Stimulated activated CD8-positive, alpha-beta memory T cell treated with anti-CD3 and anti-CD28 coated beads, Interleukin-4, amount 100 ng/mL, for 24 hours (primary cell): ENCODE results near the gene GATA2.

ENCODE experiments used
- DNase-seq: peaks from one replicate; pipeline ENCODE4 v3.0.0-alpha.2; 2020; ENCODE audit warnings: low read depth

Gene GATA2

DNA sequence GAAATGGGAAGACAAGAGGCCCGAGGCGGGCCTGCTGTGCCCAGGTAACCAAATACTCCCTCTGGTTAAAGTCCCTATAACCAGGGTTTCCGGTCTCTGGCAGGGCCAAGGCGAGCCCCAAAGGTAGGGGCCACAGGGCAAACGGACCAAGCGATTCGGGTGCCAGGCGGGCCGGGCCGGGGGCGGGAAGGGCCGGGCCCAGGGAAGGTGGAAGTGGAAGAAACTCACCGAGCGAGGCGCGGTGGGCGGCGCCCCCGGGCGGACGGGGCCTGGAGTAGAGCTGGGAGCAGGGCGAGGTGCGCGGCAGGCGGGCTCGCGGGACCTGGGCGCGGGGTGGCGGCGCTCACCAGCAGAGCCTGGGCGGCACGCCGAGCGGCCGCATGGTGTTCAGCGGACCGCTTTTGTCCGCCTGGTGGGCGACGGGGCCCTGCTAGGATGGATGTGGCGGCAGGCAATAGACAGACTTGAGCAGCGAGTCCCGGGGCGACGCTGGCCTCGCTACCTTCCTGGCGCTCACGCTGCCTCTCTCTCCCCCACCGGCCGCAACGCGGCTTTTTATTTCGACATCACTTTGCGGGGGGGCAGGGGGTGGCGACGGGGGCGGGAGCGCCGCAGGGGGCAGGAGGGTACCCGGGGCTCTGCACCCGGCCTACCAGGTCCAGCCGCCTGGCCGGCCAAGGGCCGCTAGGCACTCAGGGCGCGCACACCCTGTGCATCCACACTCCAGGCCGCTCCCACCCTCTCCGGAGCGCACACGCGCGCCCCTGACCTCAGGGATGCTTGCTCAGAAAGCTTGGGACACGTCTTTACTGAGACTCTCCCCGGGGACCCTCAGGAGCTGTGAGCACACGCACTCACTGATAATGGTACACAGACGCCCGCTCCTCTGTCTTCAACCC is at the start of gene GATA2:
Gene GATA2 (minus strand): TSS at position 531 of the 899 bp plus-strand sequence. CDS start 6,170 bp downstream, outside the sequence.
- DNase-seq = no peak

GRCh38 chr3:128541246-128541645 is 48.2 kb upstream of the GATA2 start:
- no peak for DNase-seq

DNA sequence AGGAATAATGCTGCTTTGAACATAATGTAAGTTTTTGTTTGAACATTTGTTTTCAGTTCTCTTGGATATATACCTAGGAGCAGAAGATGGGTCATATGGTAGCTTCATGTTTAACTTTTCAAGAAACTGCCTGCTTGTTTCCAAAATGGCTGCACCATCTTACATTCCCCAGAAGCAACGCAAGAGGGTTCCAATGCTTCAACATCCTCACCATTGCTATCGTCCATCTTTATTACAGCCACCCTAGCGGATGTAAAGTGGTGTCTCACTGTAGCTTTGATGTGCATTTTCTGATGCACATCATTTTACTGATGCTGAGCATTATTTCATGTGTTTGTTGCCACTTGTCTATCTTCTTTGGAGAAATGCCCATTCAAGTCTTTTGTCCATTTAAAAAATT is 46.4 kb upstream of the GATA2 start:
- no peak for DNase-seq

GRCh38 chr3:128537091-128537703 is 44.2 kb upstream of the GATA2 start:
- no peak for DNase-seq

DNA sequence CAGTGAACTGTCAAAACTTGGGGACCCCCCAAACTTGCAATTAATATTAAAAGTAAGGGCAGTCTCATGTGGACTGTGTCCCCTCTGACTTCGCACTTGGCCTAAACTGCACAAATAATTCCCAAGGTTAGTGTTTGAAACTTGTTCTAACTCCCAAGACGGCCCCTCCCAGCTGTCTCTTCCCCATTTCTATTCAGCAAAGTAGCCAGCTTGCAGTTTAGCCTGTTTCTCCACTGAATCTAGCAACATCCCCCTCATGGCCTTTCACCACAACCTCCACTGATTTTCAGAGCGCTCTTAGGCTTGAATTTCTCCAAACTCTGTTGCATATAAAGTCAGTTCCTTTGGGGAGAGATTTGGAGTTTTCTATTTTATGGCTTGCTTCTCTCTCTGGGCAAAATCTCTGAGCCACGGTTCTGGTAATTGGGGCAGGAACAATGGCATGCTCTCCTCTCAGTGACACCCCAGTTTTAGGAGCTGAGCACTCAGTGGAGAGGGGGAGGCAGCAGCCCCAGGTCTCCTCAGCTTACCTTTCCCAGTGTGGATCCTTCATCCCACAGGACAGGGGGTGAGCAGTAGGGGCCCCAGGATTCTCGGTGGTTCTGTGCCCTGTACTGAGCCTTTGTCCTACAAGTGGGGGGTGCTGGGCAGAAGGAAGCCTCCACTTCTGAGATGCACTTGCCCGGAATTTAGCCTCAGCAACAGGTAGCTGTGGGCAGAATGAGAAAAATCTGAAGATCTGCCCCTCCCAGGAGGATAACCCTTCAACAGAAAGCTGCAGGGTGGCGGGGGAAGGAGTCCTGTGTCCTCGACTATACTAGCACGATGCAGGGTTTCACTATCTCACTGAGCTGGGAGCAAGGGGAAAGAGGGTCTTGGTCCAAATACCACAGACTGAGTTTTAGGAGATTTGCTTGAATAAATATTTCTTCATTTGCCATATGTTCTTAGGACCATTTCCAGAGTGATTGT is 39.3 kb upstream of the GATA2 start:
- DNase-seq = no peak

- DNase-seq = no peak
Observed at GRCh38 chr3:128524374-128525299, 31.6 kb upstream of the GATA2 start.

GRCh38 chr3:128523591-128523990 is 30.6 kb upstream of the GATA2 start:
- no peak for DNase-seq

GRCh38 chr3:128521715-128522114 is 28.7 kb upstream of the GATA2 start:
- DNase-seq = no peak

DNA sequence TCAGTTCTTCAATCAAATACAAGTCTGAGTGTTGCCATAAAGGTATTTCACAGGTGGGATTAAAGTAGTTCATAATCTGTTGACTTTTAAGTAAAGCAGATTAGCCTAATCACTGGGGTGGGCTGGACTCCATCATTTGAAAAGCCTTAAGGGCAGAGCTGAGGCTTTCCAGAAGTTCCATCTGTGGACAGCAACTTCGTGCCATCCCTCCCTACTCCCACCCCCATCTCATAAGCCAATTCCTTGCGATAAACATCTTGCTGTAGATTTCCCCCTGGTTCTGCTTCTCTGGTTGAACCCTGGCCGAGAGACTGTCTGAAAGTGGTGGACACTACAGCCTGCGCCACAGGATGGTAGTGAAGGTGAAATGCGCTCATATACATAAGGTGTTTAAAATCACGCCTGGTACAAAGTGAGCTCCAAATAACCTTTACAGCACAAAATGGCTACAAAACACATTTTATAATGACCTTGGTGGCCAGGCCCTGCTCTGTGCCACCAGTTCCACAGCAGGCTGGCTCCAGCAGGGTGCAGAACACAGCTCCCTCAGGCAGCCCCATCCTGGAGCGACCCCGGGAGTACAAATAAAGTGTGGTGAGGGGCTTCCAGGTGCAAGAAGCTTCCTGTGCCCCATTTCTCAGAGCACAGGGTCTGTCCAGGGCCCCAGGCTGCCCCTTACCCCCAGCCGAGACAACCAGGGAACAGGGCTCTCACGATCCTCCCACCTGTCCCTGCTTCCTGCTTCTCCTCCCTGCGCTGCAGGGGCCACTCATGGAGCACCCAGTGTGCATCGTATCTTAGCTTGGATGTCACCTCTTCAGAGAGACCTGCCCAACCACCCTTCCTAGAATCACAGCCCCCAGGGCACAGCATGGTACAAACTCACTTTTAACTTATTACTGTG is 25.8 kb upstream of the GATA2 start:
- DNase-seq = no peak

GRCh38 chr3:128517648-128518047 is 24.6 kb upstream of the GATA2 start:
- DNase-seq = no peak

DNA sequence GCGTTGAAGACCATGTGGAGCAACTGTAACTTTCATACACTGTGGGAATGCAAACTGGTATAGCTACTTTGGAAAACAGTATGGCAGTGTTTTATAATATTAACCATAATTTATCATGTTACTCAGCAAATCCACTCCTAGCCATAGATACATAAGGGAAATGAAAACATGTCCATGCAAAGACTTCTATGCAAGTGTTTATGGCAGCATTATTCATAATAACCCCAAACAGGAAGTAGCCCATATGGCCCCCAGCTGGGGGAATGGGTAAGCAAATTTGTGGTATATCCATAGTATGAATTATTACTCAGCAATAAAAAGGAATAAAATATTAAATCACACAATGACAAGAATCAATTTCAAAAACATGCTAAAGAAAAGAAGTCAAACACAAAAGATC is 23.0 kb upstream of the GATA2 start:
- no peak for DNase-seq

DNA sequence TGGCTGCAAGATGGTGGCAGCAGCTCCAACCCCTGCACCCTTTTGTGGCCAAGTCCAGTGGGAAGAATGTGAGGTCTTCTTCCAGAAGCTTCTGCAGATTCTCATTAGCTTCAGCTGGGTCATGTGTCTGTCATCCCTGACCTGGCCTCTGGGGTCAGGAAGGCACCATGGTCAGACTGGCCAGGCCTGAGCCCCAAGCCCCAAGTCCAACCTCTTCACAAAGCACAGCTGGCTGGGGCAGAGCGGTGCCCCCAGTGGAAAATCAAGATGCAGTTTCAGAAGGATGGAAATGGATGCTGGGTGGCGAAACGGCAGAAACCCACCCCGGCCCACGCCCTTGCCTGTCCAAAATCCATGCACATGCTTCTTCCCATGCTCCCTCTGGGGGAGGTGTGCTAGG is 15.9 kb upstream of the GATA2 start:
- DNase-seq = no peak

DNA sequence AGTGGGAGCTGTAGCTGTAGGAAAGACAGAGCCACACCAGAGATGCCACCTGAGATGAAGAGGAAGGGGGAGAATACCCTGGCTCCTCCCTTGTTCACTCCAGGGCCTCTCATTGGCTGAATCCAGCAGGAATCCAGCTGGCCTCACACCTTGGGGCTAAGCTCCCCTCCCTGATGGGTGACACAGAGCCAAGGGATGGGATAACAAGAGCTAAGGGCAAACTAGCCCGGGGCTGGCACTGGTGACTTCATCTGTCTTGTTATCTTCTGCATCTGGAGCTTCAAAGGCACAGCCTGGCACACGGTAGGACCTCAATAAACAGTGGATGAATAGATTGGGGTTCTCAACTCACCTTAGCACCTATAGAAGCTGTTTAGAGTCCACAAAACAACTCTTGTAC is 13.8 kb upstream of the GATA2 start:
- DNase-seq = no peak

GRCh38 chr3:128505771-128506170 is 12.8 kb upstream of the GATA2 start:
- no peak for DNase-seq

DNA sequence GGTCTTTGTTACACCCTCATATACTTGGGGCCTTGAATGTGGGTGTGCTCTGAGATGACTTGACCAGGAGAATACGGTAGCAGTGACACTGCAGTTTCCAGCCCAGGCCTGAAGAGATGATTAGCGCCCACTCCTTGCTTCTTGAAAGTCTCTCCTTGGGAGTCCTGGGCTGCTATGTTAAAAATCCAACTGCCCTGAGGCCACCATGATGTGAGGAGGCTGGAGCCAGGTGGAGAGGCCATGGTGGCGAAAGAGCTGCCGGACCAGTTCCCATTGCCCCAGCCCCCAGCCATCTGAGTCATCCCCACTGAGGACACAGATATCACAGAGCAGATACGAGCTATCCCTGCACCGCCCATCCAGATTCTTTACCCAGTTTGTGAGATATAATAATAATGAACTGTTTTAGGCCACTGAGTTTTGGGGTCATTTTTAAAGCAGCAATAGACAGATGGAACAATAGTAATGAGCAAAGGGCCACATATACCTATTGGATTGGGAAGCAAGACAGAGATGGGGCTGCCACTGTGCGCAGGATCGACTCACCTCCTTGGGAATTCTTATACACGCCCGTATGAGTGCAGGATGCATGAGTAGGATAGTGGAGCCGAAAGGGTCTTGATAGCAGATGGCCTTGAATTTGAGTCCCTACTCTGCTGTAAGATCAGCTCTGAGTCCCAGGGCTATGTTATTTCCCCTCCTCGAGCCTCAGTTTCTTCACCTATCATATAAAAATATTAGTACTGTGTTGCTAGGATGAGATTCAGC is 12.1 kb upstream of the GATA2 start:
- DNase-seq = no peak

GRCh38 chr3:128504533-128504915 is 11.5 kb upstream of the GATA2 start:
- DNase-seq = no peak

- DNase-seq = no peak
Observed at GRCh38 chr3:128503751-128504532, 10.9 kb upstream of the GATA2 start.

- no peak for DNase-seq
Observed at GRCh38 chr3:128503164-128503651, 10.2 kb upstream of the GATA2 start.
